Glomerular endothelial cell (primary cell): Measurements from ENCODE around the gene TACR2. TPM values are rescaled to one million over a fixed set of nuclear protein-coding genes. Genes with fewer than 3 reads are reported as not detected.

Experiments
- DNase-seq: peaks from one replicate; pipeline ENCODE4 v3.0.0-alpha.2; 2011; ENCODE audit warnings: low read depth, low spot score; ENCODE audit errors: extremely low read depth
- total RNA-seq: library from RNA; depleted of rRNA; stranded (reverse); fragments of >200 nt; gene quantifications from 2 replicates; pipeline ENCODE4 v1.2.3, GENCODE V29; 2015

The TACR2 gene
- 0.58 TPM in 1 of 2 replicates, not detected in the other for total RNA-seq

GRCh38 chr10:69416695-69417094, at the start of gene TACR2:
Gene TACR2 (minus strand): TSS chr10:69416918. CDS start chr10:69416323, 595 bp downstream.
- no peak for DNase-seq

- DNase-seq = no peak
These were observed 49.4 kb upstream of the TACR2 start for GRCh38 chr10:69466158-69466490.

- DNase-seq = no peak
These were observed 48.9 kb upstream of the TACR2 start for GRCh38 chr10:69465457-69466157.

DNA sequence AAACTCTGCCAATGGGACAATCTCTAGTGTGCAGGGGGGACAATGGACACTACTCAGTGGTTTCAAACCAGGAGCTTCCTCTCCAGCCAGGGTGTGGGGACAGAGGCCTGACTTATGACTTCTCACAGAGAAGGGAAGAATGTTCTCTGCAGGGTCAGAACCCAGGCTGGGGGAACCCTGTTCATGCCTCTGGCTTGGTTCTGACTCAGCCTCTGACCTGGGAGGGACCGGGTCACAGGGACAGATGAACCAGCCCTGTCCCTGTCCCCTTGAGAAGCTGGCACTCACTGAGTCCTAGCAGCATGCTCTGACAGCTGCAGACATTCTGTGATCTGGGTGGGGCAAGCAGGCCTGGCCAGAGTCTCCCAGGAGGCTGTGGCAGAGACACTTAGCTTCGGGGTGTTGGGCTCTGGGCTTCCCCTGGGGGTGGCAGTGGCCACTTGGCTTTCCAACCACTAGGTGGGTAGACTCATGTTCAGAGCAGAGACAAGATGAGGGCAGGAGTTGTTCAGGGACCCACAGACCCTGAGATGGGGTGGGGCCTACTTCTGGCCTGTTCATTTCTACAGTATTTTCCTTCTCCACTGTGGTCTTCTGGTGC, 48.2 kb upstream of the TACR2 start:
- DNase-seq = no peak

GRCh38 chr10:69464401-69464800, 47.7 kb upstream of the TACR2 start:
- DNase-seq = no peak

GRCh38 chr10:69463886-69464285, 47.2 kb upstream of the TACR2 start:
- no peak for DNase-seq

GRCh38 chr10:69461243-69462025, 44.7 kb upstream of the TACR2 start:
- no peak for DNase-seq

GRCh38 chr10:69460576-69461242, 44.0 kb upstream of the TACR2 start:
- DNase-seq = no peak

DNA sequence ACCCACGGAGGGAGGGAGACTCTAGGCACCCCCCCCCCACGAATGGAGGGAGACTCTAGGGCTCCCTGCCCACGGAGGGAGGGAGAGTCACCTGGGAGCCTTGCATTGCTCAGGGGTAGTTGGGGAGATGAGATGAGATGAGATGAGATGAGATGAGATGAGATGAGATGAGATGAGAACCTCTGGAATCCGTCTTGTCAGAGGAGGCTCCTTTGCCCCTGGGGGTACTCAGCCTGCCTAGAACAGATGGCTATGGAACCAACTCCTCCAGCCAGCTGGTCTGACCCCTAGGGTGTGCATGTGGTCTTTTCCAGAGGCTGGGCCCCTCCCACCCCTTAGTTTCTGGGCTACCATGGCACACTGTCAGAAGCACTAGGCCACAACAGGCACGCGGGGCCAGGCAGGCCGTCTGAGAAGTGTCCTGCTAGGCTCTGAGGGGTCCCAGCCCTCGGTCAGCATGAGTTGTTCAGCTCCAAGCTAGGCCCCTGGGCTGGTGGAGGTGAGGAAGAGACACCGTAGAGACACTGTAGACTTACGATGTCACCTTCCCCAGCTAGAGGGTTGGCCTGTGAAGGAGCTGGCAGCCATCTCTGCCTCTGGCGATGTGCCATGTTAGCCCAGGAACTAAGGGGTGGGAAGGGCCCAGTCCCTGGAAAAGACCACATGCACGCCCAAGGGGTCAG, 43.3 kb upstream of the TACR2 start:
- no peak for DNase-seq

- DNase-seq = no peak
These were observed 42.5 kb upstream of the TACR2 start for GRCh38 chr10:69459101-69459790.

- no peak for DNase-seq
These were observed 41.8 kb upstream of the TACR2 start for GRCh38 chr10:69458430-69459100.

GRCh38 chr10:69457771-69458237, 41.1 kb upstream of the TACR2 start:
- DNase-seq = no peak

- DNase-seq = no peak
These were observed 40.4 kb upstream of the TACR2 start for GRCh38 chr10:69456880-69457693.

DNA sequence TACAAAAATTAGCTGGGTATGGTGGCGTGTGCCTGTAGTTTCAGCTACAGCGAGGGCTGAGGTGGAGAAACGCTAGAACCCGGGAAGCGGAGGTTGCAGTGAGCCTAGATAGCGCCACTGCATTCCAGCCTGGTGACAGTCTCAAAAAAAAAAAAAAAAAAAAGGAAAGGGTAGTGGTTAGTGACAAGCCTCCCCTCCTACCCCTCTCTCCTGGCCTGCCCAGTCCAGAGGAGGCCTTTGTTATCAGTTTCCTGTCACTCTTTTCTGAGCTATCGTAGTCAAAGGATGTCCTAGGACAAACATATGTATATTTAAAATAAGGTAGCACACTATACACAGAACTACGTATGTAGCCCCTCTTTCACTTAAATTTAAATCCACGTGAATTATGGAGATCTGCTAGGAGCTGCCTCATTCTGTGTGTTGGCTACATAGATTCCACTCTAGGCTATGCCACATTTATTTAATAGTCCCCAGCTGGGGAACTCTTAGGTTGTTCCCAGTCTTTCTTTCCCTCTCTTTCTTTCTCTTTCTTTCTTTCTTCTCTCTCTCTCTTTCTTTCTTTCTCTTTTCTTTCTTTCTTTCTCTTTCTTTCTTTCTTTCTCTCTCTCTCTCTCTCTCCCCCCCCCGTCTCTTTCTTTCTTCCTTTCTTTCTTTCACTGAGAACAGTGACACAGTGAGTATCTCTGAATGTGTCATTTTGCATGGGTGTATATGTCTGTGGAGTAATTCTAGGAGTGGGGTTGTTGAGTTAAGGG, 38.5 kb upstream of the TACR2 start:
- DNase-seq = no peak

GRCh38 chr10:69453795-69454194, 37.1 kb upstream of the TACR2 start:
- DNase-seq = no peak

DNA sequence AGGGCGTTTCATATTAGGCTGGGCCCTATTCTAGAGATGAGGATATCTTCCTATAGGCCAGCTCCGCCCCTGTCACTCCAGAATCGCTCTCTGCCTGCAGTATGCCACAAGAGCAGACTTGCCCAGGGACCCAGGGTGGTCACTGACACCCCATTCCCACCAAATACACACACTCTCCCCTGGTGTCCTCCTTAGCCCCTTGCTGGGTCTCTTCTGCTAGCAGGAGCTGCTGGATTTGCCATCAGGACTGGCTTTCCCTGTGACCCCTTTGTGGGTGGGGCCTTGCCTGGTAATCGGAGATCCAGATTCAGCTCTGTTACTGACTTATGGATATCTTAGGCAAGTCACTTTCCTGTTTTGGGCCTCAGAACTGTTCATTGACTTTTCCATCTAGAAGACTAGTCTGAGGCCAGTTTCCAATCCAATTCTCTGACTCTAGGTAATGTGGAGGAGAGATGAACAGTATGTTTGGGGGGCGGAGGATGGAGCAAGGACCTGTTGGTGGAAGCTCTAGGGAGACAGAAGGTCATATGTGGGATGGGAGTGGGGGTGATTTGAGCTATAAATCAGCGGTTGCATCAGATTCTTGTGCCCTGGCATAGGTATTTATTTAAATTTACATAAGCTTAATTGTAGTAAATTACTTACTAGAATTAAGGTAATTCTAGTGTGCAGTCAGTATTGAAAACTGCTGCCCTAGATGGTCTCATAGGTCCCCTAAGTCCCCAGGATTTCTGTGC, 36.1 kb upstream of the TACR2 start:
- DNase-seq = no peak

DNA sequence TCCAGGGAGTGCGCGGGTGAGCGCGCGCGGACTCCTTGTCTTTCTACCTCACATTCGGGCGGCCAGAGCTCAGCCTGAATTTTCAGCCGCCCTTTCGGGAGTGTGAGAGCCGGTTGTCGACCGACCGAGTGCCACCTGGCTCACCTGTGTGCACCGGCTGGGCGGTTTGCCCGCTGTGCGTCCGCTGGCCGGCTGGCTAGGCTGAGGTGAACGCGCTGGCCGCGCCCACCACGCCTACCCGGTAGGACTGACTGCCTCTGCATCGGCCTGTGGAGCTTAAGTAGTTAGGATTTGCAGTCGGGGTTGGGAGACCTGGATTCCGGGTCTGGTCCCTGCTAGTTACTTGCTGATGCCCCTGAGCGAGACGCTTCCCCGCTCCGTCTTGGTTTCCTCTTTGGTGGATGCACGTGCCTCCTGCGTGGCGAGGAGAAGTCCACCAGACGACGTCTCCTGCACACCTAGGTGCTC, 35.1 kb upstream of the TACR2 start:
- DNase-seq = no peak
